Neutrophil (primary cell): Measurements from ENCODE around the gene GIPC2.
"Not testable (repeated sequence)": the region's sequence is repeated elsewhere in the genome, so short reads cannot be mapped to it uniquely, and the experiment has no call there.

Source experiments
- H3K27ac ChIP-seq: fragments of 200-600 bp; sonication (generic); 2 replicates; pipeline ENCODE4 v1.5.1; 2016; ENCODE audit warnings: mild to moderate bottlenecking, moderate library complexity
- H3K27me3 ChIP-seq: fragments of 200-600 bp; sonication (generic); 2 replicates; pipeline ENCODE4 v1.6.0; 2016; ENCODE audit warnings: mild to moderate bottlenecking
- H3K36me3 ChIP-seq: fragments of 200-600 bp; sonication (generic); 2 replicates; pipeline ENCODE4 v1.5.1; 2017
- H3K4me1 ChIP-seq, 2 experiments: fragments of 200-600 bp in 1 of 2; sonication (generic) in 1 of 2; 1 replicate in 1 of 2; 2 replicates in 1 of 2; pipeline versions ENCODE4 v1.5.1 to v1.6.1; 2013 to 2016; ENCODE audit warnings: low read depth in 1 of 2, low read length in 1 of 2, mild to moderate bottlenecking in 1 of 2, moderate library complexity in 1 of 2; ENCODE audit not compliant: control insufficient read depth in 1 of 2, insufficient read depth in 1 of 2
- H3K4me3 ChIP-seq, 2 experiments: fragments of 200-600 bp in 1 of 2; sonication (generic) in 1 of 2; 1 replicate in 1 of 2; 2 replicates in 1 of 2; pipeline ENCODE4 v1.5.1; 2013 to 2016; ENCODE audit warnings: low read depth in 1 of 2, low read length in 1 of 2, mild to moderate bottlenecking in 1 of 2, moderate library complexity in 1 of 2
- H3K9me3 ChIP-seq: fragments of 200-600 bp; sonication (generic); 2 replicates; pipeline ENCODE4 v1.5.1; 2016
- TF ChIP-seq, protein P1 (sequence below): fragments of 200-600 bp; sonication (generic); IDR thresholded peaks from 2 replicates; pipeline ENCODE4 v1.5.1; 2016; ENCODE audit warnings: antibody characterized with exemption

The GIPC2 gene

DNA sequence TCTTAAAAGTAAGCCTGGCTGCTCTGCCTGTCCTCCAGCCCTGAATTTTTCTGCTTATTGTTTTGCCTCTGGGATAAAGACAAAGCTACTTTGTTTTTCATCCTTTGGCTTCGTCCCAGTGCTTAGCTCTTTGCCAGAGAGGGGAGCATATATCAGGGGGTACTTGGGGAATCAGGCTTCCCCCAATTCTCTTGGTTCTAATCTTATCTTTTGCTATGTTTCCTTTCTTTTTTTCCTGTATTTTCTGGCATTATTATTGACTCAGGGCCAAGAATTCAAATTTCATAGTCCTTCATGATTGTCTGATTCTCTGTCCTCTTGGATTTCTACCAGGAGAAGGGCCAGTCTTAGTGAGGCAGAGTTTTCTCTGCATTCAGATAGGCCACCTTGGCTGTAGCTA, 51.2 kb downstream of the GIPC2 start:
- H3K9me3 ChIP-seq: no peaks in the 10 kb centered on the region
- H3K4me3 ChIP-seq: no peak overlapping the region
- no peaks in the 10 kb centered on the region for H3K4me1 ChIP-seq
- no peaks in the 10 kb centered on the region for H3K27me3 ChIP-seq
- H3K36me3 ChIP-seq: no peaks in the 10 kb centered on the region
- TF ChIP-seq, protein P1, sequence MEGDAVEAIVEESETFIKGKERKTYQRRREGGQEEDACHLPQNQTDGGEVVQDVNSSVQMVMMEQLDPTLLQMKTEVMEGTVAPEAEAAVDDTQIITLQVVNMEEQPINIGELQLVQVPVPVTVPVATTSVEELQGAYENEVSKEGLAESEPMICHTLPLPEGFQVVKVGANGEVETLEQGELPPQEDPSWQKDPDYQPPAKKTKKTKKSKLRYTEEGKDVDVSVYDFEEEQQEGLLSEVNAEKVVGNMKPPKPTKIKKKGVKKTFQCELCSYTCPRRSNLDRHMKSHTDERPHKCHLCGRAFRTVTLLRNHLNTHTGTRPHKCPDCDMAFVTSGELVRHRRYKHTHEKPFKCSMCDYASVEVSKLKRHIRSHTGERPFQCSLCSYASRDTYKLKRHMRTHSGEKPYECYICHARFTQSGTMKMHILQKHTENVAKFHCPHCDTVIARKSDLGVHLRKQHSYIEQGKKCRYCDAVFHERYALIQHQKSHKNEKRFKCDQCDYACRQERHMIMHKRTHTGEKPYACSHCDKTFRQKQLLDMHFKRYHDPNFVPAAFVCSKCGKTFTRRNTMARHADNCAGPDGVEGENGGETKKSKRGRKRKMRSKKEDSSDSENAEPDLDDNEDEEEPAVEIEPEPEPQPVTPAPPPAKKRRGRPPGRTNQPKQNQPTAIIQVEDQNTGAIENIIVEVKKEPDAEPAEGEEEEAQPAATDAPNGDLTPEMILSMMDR: no peak
- H3K27ac ChIP-seq: no peak overlapping the region

DNA sequence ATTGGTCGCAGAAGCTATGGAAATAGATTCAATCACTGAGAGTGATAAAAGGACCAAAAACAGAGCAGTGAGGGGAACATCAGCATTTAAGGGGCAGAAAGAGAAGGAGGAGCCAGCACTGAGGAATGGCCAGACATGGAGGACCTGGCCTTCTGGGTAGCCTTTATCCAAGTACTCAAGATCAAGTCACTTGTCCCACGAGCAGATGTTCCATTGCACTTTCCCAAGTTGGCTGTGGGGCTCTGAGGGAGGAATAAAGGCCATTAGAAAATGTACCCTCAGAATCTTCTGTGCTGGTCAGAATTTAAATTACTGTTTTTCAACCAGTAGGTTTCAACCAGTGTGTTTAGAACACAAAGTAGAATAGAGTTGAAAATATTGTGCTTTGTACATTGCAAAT, 55.3 kb downstream of the GIPC2 start:
- H3K27me3 ChIP-seq: no peaks in the 10 kb centered on the region
- H3K36me3 ChIP-seq: no peaks in the 10 kb centered on the region
- H3K27ac ChIP-seq: no peak overlapping the region
- H3K4me1 ChIP-seq: no peaks in the 10 kb centered on the region
- TF ChIP-seq, protein P1: no peak
- H3K9me3 ChIP-seq: no peaks in the 10 kb centered on the region
- no peak overlapping the region for H3K4me3 ChIP-seq

DNA sequence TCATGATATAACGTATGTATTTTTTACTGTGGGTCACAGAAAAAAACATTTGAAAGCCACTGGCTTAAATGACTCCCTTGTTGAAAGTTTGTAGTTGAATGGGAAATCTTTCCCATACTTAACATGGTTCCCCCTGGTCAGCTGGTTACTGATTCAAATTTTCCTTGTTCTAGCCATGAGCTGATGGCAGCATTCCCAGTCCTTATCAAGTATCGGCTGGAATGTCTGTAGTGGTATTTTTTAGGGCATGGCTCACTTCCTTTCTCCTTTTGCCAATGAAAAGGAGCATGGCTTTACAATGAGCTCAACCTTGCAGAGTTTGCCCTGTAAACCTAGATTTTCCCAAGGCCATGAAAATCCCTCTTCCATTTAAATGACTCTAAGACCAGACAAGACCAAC, 55.7 kb downstream of the GIPC2 start:
- Histone ChIP-seq H3K36me3 (no peaks in the 10 kb centered on the region), H3K4me1 (no peaks in the 10 kb centered on the region), H3K27ac (no peak overlapping the region), H3K9me3 (no peaks in the 10 kb centered on the region), H3K27me3 (no peaks in the 10 kb centered on the region), H3K4me3 (no peak overlapping the region)
- TF ChIP-seq, protein P1: no peak

DNA sequence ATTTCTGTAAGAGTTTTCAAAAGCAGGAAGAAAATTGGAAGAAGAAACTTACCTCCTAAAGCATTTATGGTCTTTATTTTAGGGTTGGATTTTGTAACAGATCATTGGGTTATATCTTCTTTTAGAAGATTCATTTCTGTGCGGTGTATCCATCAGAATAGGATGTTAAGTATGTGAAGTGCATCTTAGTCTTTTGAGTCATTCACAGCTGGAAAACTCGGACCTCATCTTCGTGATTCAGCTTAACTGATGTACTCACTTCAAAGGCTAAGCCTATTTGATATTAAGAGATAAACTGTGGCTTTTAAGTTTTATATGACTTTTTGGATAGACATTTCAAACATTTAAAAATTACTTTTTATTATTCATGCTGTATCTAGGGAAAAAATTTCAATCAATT, 56.3 kb downstream of the GIPC2 start:
- TF ChIP-seq, protein P1: no peak
- Histone ChIP-seq H3K4me1 (no peaks in the 10 kb centered on the region), H3K36me3 (no peaks in the 10 kb centered on the region), H3K9me3 (no peaks in the 10 kb centered on the region), H3K27ac (no peak overlapping the region), H3K27me3 (no peaks in the 10 kb centered on the region), H3K4me3 (no peak overlapping the region)

DNA sequence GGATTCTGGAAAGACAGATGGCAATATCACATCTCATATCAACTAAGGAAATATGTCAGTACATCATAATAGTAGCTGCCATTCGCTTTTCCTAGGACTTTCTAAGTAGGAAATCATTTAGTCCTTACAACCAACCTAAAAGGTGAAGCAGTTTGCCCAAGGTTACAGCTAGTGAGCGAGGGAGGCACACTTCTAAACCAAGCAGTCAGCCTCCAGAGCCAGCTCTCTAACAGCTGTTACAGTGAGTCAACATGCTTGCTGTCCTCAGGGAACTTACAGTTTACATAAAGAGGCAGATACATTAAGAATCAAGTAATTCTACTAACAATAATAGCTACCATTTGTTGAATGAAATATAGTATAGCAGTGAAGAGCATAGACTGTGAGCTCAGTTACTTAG, 57.1 kb downstream of the GIPC2 start:
- H3K4me1 ChIP-seq: no peaks in the 10 kb centered on the region
- no peak overlapping the region for H3K27ac ChIP-seq
- no peak overlapping the region for H3K4me3 ChIP-seq
- H3K27me3 ChIP-seq: no peaks in the 10 kb centered on the region
- no peaks in the 10 kb centered on the region for H3K9me3 ChIP-seq
- TF ChIP-seq, protein P1: no peak
- H3K36me3 ChIP-seq: no peaks in the 10 kb centered on the region

DNA sequence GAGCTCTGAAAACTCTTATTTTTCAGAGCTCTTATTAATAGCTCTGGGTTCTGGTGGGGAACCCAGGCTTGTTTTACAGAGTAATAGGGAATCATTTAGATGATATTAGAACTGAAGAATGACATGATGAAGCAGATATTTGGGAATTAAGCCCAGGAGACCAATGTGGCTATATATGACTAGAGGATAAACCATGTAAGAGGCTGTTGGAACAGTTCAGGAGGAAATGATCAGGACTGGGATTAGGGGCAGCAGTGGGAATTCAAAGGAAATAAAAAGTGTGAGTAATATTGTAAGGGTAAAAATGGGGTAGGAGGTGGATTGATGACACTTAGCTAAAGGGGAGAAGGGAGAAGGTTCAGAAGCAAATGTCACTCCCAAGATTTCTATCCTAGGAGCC, 58.6 kb downstream of the GIPC2 start:
- H3K9me3 ChIP-seq: no peaks in the 10 kb centered on the region
- no peaks in the 10 kb centered on the region for H3K36me3 ChIP-seq
- no peaks in the 10 kb centered on the region for H3K27me3 ChIP-seq
- no peak overlapping the region for H3K27ac ChIP-seq
- TF ChIP-seq, protein P1: no peak
- no peak overlapping the region for H3K4me3 ChIP-seq
- no peaks in the 10 kb centered on the region for H3K4me1 ChIP-seq

DNA sequence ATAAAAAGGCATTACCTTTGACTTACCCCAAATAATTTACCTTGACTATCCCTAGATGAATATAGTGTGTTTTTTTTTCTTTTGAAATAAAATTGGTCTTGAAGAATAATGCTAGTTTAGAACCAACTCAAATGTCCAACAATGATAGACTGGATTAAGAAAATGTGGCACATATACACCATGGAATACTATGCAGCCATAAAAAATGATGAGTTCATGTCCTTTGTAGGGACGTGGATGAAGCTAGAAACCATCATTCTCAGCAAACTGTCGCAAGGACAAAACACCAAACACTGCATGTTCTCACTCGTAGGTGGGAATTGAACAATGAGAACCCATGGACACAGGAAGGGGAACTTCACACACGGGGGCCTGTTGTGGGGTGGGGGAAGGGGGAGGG, 63.9 kb downstream of the GIPC2 start:
- H3K27ac ChIP-seq, H3K36me3 ChIP-seq, H3K4me3 ChIP-seq, H3K4me1 ChIP-seq, H3K9me3 ChIP-seq, H3K27me3 ChIP-seq: not testable (repeated sequence)
